Measurements from ENCODE around the gene IDH1. TPM values are rescaled to one million over a fixed set of nuclear protein-coding genes. Genes with fewer than 3 reads are reported as not detected.

Gene IDH1
- total and polyA plus RNA-seq, 8 donors, result 14.2 to 57.8 (median 35.2) TPM

DNA sequence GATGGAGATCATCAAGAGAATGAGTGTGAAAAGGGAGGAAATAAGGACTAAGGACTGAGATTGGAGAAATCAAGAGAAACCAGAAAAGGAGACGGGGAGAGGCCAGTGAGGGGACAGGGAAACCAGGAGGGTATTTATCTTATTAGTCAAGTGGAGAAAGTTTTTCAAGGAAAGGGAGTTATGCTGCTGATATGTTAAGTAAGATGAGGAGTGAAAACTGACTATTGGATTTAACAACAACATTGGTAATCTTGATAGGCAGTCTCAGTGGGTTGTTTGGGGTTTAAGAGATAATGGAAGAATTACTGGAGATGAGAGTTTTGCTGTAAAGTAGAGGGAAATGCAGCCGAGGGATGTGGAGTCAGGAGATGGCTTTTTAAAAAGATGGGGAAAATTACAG is 41.7 kb upstream of the IDH1 start:
- Histone ChIP-seq H3K27me3 (no peaks in the 10 kb centered on the region), H3K36me3 (peaks cover 0 to 37% (median 4%) of the 10 kb centered on the region in 3 donors), H3K4me3 (no peak overlapping the region), H3K4me1 (no peaks in the 10 kb centered on the region), H3K27ac (no peak overlapping the region), H3K9me3 (no peaks in the 10 kb centered on the region)
- intact Hi-C loops (cut with DNase I), result no loop called here
- DNase-seq (no peak), ATAC-seq (no peak), FAIRE-seq (no peak)
- WGBS, 2 donors, result 96 to 99% methylated on average over 2 of the region's 2 CpGs
- TF ChIP-seq, protein P1, sequence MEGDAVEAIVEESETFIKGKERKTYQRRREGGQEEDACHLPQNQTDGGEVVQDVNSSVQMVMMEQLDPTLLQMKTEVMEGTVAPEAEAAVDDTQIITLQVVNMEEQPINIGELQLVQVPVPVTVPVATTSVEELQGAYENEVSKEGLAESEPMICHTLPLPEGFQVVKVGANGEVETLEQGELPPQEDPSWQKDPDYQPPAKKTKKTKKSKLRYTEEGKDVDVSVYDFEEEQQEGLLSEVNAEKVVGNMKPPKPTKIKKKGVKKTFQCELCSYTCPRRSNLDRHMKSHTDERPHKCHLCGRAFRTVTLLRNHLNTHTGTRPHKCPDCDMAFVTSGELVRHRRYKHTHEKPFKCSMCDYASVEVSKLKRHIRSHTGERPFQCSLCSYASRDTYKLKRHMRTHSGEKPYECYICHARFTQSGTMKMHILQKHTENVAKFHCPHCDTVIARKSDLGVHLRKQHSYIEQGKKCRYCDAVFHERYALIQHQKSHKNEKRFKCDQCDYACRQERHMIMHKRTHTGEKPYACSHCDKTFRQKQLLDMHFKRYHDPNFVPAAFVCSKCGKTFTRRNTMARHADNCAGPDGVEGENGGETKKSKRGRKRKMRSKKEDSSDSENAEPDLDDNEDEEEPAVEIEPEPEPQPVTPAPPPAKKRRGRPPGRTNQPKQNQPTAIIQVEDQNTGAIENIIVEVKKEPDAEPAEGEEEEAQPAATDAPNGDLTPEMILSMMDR (IDR thresholded peaks at IDR 0.05), result no peak

DNA sequence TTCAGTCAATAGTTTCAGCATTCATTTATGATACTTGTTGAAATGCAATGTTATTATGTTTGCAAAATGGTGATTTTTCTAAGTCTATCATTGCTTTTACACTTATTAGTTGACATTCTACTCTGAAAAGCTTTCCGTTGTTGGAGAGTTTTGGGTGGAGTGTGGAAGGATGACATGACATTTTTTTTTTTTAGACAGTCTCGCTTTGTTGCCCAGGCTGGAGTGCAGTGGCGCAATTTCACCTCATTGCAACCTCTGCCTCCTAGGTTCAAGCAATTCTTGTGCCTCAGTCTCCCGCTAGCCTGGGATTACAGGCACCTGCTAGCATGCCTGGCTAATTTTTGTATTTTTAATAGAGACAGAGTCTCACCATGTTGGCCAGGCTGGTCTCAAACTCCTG is 41.0 kb upstream of the IDH1 start:
- TF ChIP-seq, protein P1 (IDR thresholded peaks at IDR 0.05), result no peak
- peaks cover 0 to 36% (median 4%) of the 10 kb centered on the region in 3 donors for H3K36me3 ChIP-seq
- intact Hi-C loops (cut with DNase I), result no loop called here
- ATAC-seq (no peak), FAIRE-seq (no peak), DNase-seq (no peak)
- no peak overlapping the region for H3K27ac ChIP-seq
- WGBS, 2 donors, result 94 to 97% methylated on average over 4 of the region's 4 CpGs
- H3K27me3 ChIP-seq, result no peaks in the 10 kb centered on the region
- H3K4me3 ChIP-seq, result no peak overlapping the region
- no peaks in the 10 kb centered on the region for H3K9me3 ChIP-seq
- no peaks in the 10 kb centered on the region for H3K4me1 ChIP-seq

DNA sequence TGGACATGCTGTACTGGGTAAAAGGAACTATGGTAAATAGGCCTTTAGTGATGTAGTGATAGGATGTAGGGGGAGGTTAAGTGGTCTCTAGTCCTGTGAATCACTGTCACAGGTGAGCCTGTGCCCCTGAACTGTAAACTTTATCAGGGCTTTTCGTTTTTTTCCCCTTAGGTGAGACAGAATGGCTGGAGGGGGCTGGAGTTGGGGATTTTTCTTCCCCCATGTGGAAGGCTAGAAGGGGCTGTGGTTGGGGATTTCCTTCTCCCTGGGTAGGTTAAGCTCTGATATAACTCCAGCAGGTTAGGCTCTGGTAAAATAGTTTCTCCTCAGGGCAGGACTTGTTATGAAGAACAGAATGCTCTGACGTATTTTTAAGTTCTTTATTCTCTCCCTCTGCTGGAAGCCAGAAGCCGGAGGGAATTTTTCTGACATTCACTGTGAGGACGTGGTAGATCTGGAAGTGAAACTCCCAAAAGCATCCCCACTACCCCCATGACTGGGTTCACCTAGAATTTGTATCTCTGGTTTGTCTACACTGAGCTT is 39.7 kb upstream of the IDH1 start:
- Histone ChIP-seq H3K27ac (no peak overlapping the region), H3K9me3 (no peaks in the 10 kb centered on the region), H3K27me3 (no peaks in the 10 kb centered on the region), H3K4me3 (no peak overlapping the region), H3K36me3 (peaks cover 0 to 40% (median 17%) of the 10 kb centered on the region in 3 donors), H3K4me1 (no peaks in the 10 kb centered on the region)
- intact Hi-C loops (cut with DNase I), result no loop called here
- FAIRE-seq, result no peak
- WGBS, 2 donors, result 86 to 88% methylated on average over 4 of the region's 4 CpGs
- ATAC-seq, result no peak
- no peak for DNase-seq
- TF ChIP-seq, protein P1 (IDR thresholded peaks at IDR 0.05), result no peak

DNA sequence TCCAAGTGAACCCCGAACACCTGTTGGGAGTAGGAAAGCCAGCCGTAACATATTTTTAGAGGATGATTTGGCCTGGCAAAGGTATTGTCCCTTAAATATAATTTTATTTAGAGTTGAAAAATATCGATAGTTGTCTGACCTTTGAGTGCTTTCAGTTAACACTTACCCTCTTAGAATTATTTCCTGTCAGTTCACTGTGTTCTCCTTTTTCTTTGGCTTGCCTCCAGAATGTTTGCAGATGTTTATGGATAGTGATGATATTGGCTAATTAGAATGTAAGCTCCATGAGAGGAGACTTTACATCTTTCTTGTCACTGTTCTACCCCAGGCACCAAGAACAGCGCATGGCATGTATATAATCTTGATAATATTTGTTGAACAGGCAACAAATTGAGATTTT is 31.0 kb upstream of the IDH1 start:
- WGBS, 2 donors, result 90 to 92% methylated on average over 4 of the region's 4 CpGs
- intact Hi-C loops (cut with DNase I), result no loop called here
- no peaks in the 10 kb centered on the region for H3K27me3 ChIP-seq
- TF ChIP-seq, protein P1 (IDR thresholded peaks at IDR 0.05), result no peak
- no peaks in the 10 kb centered on the region for H3K9me3 ChIP-seq
- H3K36me3 ChIP-seq, result peaks cover 0 to 28% (median 17%) of the 10 kb centered on the region in 3 donors
- ATAC-seq (no peak), FAIRE-seq (no peak), DNase-seq (no peak)
- no peak overlapping the region for H3K27ac ChIP-seq
- no peak overlapping the region for H3K4me3 ChIP-seq
- H3K4me1 ChIP-seq, result peaks cover 0 to 11% (median 4%) of the 10 kb centered on the region in 3 donors

DNA sequence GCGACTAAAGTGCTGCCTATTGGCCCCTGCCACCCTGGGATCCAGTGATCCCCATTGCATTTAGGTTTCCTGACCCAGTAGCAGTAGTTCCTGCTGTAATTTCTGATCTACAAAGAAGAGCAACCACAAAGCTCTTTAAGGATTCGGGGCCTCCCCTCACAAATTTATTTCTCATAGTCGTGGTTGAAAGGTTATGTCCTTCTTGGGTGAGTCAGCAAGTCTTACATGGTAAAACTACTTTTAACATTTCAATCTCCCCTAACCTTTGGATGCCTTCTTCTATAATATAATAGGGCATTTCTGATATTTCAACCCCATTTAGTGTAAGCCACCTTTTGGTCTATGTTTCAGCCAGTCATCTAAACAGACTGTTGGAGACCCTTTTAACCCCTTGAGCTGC is 26.1 kb upstream of the IDH1 start:
- Histone ChIP-seq H3K27ac (no peak overlapping the region), H3K36me3 (peaks cover 5 to 27% (median 19%) of the 10 kb centered on the region in 3 donors), H3K9me3 (no peaks in the 10 kb centered on the region), H3K4me1 (peaks cover 0 to 11% (median 4%) of the 10 kb centered on the region in 3 donors), H3K27me3 (no peaks in the 10 kb centered on the region), H3K4me3 (no peak overlapping the region)
- no peak for ATAC-seq
- TF ChIP-seq, protein P1 (IDR thresholded peaks at IDR 0.05), result no peak
- no peak for FAIRE-seq
- DNase-seq, result no peak
- 91 to 94% methylated on average over 3 of the region's 3 CpGs for WGBS, 2 donors
- intact Hi-C loops (cut with DNase I), result no loop called here

Measured in pancreas (tissue), 10 donors.